Measurements from ENCODE around the gene TNRC6C. TPM values are rescaled to one million over a fixed set of nuclear protein-coding genes. Genes with fewer than 3 reads are reported as not detected.

TNRC6C gene
- total and polyA plus RNA-seq, 9 of the 15 experiments (the other 6 are each of a cell fraction or from before 2014, with no cell fraction given), result 0.20 to 4.9 (median 2.3) TPM

DNA sequence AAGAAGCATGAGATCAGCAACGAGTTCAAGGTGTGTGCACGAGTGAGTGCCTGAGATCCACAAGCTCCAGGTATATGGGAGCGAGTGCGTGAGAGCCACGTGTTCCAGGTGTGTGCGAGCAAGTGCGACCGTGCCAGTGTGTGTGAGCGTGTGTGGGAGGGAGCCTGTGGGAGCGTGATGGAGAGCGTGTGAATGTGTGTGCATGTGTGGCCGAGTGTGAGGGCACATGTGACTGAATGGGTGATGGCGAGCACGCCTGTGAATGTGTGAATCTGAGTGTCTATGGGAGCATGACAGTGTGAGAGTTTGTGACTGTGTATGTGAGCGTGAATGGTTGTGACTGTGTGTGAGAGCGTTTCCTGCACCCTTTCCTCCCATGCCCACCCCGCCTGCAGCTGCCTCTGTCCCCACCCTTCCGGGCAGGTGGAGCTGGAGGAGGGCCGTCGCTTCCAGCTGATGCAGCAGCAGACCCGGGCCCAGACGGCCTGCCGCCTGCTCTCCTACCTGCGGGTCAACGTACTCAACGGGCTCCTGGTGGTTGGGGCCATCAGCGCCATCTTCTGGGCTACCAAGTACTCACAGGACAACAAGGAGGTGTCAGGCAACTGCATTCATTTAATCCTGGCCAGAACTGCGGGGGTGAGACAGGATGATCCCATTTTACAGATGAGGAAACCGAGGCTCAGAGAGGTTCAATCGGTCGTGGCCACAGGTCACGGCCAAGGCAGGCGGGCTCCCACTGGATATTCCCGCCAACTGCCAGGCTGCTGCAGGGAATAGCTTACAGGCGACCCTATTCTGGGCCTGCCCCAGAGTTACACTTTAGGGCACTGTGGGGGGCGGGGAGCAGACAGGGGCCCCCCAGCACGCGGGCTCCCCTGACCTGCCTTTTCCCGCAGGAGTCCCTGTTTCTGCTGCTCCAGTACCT, 175.7 kb downstream of the TNRC6C start (continued):
- TF ChIP-seq TAL1 (IDR thresholded peaks at IDR 0.05) (no peak), NFYB (IDR thresholded peaks at IDR 0.05; ENCODE audit: extremely low read depth, insufficient read length) (no peak), PTBP1 (IDR thresholded peaks at IDR 0.05; ENCODE audit: low read depth, low read length) (peak; percentile 89; the same call in 1 of the 2 replicates), RBM15 (IDR thresholded peaks at IDR 0.05; ENCODE audit: insufficient read depth, low read length) (no peak), SOX6 (IDR thresholded peaks at IDR 0.05) (no peak), CBX8 (IDR thresholded peaks at IDR 0.05; ENCODE audit: borderline replicate concordance, extremely low read depth, low read depth, low read length, poor library complexity, severe bottlenecking) (no peak), ZNF24 (IDR thresholded peaks at IDR 0.05) (peak; percentile 93), MED1 (CRISPR knock-in tag; IDR thresholded peaks at IDR 0.05; ENCODE audit: borderline replicate concordance) (no peak), HLTF (IDR thresholded peaks at IDR 0.05) (no peak)
- TF ChIP-seq, protein P1, sequence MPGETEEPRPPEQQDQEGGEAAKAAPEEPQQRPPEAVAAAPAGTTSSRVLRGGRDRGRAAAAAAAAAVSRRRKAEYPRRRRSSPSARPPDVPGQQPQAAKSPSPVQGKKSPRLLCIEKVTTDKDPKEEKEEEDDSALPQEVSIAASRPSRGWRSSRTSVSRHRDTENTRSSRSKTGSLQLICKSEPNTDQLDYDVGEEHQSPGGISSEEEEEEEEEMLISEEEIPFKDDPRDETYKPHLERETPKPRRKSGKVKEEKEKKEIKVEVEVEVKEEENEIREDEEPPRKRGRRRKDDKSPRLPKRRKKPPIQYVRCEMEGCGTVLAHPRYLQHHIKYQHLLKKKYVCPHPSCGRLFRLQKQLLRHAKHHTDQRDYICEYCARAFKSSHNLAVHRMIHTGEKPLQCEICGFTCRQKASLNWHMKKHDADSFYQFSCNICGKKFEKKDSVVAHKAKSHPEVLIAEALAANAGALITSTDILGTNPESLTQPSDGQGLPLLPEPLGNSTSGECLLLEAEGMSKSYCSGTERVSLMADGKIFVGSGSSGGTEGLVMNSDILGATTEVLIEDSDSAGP (CRISPR knock-in tag; IDR thresholded peaks at IDR 0.05), result 0 out of 2 replicates have a peak, but pooled peaks have one; percentile 34
- TF ChIP-seq, protein P2, sequence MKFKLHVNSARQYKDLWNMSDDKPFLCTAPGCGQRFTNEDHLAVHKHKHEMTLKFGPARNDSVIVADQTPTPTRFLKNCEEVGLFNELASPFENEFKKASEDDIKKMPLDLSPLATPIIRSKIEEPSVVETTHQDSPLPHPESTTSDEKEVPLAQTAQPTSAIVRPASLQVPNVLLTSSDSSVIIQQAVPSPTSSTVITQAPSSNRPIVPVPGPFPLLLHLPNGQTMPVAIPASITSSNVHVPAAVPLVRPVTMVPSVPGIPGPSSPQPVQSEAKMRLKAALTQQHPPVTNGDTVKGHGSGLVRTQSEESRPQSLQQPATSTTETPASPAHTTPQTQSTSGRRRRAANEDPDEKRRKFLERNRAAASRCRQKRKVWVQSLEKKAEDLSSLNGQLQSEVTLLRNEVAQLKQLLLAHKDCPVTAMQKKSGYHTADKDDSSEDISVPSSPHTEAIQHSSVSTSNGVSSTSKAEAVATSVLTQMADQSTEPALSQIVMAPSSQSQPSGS (CRISPR knock-in tag; IDR thresholded peaks at IDR 0.05), result no peak
- TF ChIP-seq, protein P3, sequence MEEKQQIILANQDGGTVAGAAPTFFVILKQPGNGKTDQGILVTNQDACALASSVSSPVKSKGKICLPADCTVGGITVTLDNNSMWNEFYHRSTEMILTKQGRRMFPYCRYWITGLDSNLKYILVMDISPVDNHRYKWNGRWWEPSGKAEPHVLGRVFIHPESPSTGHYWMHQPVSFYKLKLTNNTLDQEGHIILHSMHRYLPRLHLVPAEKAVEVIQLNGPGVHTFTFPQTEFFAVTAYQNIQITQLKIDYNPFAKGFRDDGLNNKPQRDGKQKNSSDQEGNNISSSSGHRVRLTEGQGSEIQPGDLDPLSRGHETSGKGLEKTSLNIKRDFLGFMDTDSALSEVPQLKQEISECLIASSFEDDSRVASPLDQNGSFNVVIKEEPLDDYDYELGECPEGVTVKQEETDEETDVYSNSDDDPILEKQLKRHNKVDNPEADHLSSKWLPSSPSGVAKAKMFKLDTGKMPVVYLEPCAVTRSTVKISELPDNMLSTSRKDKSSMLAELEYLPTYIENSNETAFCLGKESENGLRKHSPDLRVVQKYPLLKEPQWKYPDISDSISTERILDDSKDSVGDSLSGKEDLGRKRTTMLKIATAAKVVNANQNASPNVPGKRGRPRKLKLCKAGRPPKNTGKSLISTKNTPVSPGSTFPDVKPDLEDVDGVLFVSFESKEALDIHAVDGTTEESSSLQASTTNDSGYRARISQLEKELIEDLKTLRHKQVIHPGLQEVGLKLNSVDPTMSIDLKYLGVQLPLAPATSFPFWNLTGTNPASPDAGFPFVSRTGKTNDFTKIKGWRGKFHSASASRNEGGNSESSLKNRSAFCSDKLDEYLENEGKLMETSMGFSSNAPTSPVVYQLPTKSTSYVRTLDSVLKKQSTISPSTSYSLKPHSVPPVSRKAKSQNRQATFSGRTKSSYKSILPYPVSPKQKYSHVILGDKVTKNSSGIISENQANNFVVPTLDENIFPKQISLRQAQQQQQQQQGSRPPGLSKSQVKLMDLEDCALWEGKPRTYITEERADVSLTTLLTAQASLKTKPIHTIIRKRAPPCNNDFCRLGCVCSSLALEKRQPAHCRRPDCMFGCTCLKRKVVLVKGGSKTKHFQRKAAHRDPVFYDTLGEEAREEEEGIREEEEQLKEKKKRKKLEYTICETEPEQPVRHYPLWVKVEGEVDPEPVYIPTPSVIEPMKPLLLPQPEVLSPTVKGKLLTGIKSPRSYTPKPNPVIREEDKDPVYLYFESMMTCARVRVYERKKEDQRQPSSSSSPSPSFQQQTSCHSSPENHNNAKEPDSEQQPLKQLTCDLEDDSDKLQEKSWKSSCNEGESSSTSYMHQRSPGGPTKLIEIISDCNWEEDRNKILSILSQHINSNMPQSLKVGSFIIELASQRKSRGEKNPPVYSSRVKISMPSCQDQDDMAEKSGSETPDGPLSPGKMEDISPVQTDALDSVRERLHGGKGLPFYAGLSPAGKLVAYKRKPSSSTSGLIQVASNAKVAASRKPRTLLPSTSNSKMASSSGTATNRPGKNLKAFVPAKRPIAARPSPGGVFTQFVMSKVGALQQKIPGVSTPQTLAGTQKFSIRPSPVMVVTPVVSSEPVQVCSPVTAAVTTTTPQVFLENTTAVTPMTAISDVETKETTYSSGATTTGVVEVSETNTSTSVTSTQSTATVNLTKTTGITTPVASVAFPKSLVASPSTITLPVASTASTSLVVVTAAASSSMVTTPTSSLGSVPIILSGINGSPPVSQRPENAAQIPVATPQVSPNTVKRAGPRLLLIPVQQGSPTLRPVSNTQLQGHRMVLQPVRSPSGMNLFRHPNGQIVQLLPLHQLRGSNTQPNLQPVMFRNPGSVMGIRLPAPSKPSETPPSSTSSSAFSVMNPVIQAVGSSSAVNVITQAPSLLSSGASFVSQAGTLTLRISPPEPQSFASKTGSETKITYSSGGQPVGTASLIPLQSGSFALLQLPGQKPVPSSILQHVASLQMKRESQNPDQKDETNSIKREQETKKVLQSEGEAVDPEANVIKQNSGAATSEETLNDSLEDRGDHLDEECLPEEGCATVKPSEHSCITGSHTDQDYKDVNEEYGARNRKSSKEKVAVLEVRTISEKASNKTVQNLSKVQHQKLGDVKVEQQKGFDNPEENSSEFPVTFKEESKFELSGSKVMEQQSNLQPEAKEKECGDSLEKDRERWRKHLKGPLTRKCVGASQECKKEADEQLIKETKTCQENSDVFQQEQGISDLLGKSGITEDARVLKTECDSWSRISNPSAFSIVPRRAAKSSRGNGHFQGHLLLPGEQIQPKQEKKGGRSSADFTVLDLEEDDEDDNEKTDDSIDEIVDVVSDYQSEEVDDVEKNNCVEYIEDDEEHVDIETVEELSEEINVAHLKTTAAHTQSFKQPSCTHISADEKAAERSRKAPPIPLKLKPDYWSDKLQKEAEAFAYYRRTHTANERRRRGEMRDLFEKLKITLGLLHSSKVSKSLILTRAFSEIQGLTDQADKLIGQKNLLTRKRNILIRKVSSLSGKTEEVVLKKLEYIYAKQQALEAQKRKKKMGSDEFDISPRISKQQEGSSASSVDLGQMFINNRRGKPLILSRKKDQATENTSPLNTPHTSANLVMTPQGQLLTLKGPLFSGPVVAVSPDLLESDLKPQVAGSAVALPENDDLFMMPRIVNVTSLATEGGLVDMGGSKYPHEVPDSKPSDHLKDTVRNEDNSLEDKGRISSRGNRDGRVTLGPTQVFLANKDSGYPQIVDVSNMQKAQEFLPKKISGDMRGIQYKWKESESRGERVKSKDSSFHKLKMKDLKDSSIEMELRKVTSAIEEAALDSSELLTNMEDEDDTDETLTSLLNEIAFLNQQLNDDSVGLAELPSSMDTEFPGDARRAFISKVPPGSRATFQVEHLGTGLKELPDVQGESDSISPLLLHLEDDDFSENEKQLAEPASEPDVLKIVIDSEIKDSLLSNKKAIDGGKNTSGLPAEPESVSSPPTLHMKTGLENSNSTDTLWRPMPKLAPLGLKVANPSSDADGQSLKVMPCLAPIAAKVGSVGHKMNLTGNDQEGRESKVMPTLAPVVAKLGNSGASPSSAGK (IDR thresholded peaks at IDR 0.05), result peak; percentile 63; the same call in 1 of the 2 replicates
